H1 (cell line): ENCODE results near the gene UMAD1. TPM values are rescaled to one million over a fixed set of nuclear protein-coding genes. Genes with fewer than 3 reads are reported as not detected.

Experiments
- CTCF ChIA-PET: fragments of 300-600 bp; sonication (Branson Sonifier 250); formaldehyde crosslinking; loops from one replicate; lab custom pipeline; 2021; ENCODE audit not compliant: partially characterized antibody; lab: Charles Lee
- POLR2A ChIA-PET: fragments of 300-600 bp; sonication (Branson Sonifier 250); formaldehyde crosslinking; loops from one replicate; lab custom pipeline; 2021; ENCODE audit warnings: inconsistent platforms; ENCODE audit not compliant: partially characterized antibody; lab: Charles Lee
- DNase-seq, 2 experiments: peaks; one replicate each; pipeline versions ENCODE4 v3.0.0 to v3.0.0-alpha.2; 2010 to 2022; ENCODE audit warnings: low spot score in 2 of 2, low read depth in 1 of 2, mixed read lengths in 1 of 2
- FAIRE-seq: peaks from 2 replicates; lab custom pipeline; 2011; peaks lifted over from hg19 to GRCh38; lab: Jason Lieb, UNC
- H2AFZ ChIP-seq: 2 replicates; pipeline ENCODE4 v1.8.1; 2012; ENCODE audit warnings: low read length, inconsistent platforms
- H2AK5ac ChIP-seq: 2 replicates; pipeline ENCODE4 v1.6.1; 2013; ENCODE audit warnings: low read depth, low read length
- H2BK120ac ChIP-seq: replicated peaks from 2 replicates; pipeline ENCODE3; 2013; ENCODE audit warnings: low read depth, low read length, inconsistent platforms
- H2BK12ac ChIP-seq: 2 replicates; pipeline ENCODE4 v1.6.1; 2013; ENCODE audit warnings: low read depth, low read length
- H2BK15ac ChIP-seq: 2 replicates; pipeline ENCODE4 v1.6.1; 2013; ENCODE audit warnings: low read length
- H2BK20ac ChIP-seq: 2 replicates; pipeline ENCODE4 v1.6.1; 2013; ENCODE audit warnings: low read length
- H2BK5ac ChIP-seq: 2 replicates; pipeline ENCODE4 v1.6.1; 2013; ENCODE audit warnings: low read depth, low read length
- H3K14ac ChIP-seq: 2 replicates; pipeline ENCODE4 v1.6.1; 2013; ENCODE audit warnings: inconsistent platforms; ENCODE audit not compliant: insufficient read length
- H3K18ac ChIP-seq: 2 replicates; pipeline ENCODE4 v1.6.1; 2013; ENCODE audit warnings: low read length; ENCODE audit errors: extremely low read depth
- H3K23ac ChIP-seq: 2 replicates; pipeline ENCODE4 v1.6.1; 2013; ENCODE audit warnings: inconsistent platforms; ENCODE audit not compliant: insufficient read length
- H3K23me2 ChIP-seq: 2 replicates; pipeline ENCODE4 v1.6.1; 2013; ENCODE audit warnings: low read depth, low read length
- H3K27ac ChIP-seq: 2 replicates; pipeline ENCODE4 v1.6.1; 2011; ENCODE audit warnings: low read depth, low read length, inconsistent platforms
- H3K27me3 ChIP-seq, 4 experiments: replicated peaks in 1 of 4; 1 replicate in 1 of 4; 2 replicates in 3 of 4; pipeline versions ENCODE4 v1.6.1 to v1.8.1; 2011 to 2013; ENCODE audit warnings: low read length in 3 of 4, mild to moderate bottlenecking in 3 of 4, inconsistent platforms in 2 of 4, mixed read lengths in 2 of 4, moderate library complexity in 1 of 4; ENCODE audit not compliant: control insufficient read depth in 3 of 4, insufficient read depth in 3 of 4; ENCODE audit errors: extremely low read depth in 1 of 4
- H3K36me3 ChIP-seq, 4 experiments: 2 replicates each; pipeline versions ENCODE4 v1.6.1 to v1.8.1; 2011 to 2013; ENCODE audit warnings: mild to moderate bottlenecking in 4 of 4, low read length in 3 of 4, moderate library complexity in 2 of 4, control low read depth in 1 of 4, inconsistent platforms in 1 of 4; ENCODE audit not compliant: insufficient read depth in 4 of 4, control insufficient read depth in 2 of 4
- H3K4ac ChIP-seq: replicated peaks from 2 replicates; pipeline ENCODE3; 2013; ENCODE audit warnings: low read length, low read depth, mixed read lengths, inconsistent platforms; ENCODE audit not compliant: insufficient read length
- H3K4me1 ChIP-seq, 4 experiments: replicated peaks in 1 of 4; 1 replicate in 1 of 4; 2 replicates in 3 of 4; pipeline versions ENCODE4 v1.6.1 to v1.8.1; 2011 to 2013; ENCODE audit warnings: low read length in 3 of 4, inconsistent platforms in 2 of 4, mixed read lengths in 1 of 4; ENCODE audit not compliant: insufficient read depth in 4 of 4, control insufficient read depth in 3 of 4
- H3K4me2 ChIP-seq, 2 experiments: 2 replicates each; pipeline versions ENCODE4 v1.6.1 to v1.8.1; 2011 to 2013; ENCODE audit warnings: low read depth in 2 of 2, low read length in 2 of 2, control low read depth in 1 of 2, inconsistent platforms in 1 of 2, mild to moderate bottlenecking in 1 of 2; ENCODE audit not compliant: insufficient read depth in 1 of 2
- H3K4me3 ChIP-seq, 4 experiments: fragments of 200-600, 300-600 bp in 1 of 4; sonication (generic), shearing (Covaris generic), sonication (Bioruptor Twin) in 1 of 4; 2 replicates each; pipeline versions ENCODE4 v1.5.1 to v1.8.1; 2011 to 2016; ENCODE audit warnings: low read length in 4 of 4, low read depth in 3 of 4, control low read depth in 2 of 4, inconsistent platforms in 2 of 4, mild to moderate bottlenecking in 2 of 4, mixed read lengths in 1 of 4, moderate library complexity in 1 of 4; ENCODE audit not compliant: insufficient read depth in 2 of 4; ENCODE audit errors: extremely low read depth in 1 of 4
- H3K56ac ChIP-seq: replicated peaks from 2 replicates; pipeline ENCODE3; 2013; ENCODE audit warnings: low read depth, mild to moderate bottlenecking, mixed read lengths, low read length, inconsistent platforms; ENCODE audit not compliant: insufficient read length
- H3K79me1 ChIP-seq: 2 replicates; pipeline ENCODE4 v1.6.1; 2013; ENCODE audit warnings: low read depth, low read length, control low read depth
- H3K79me2 ChIP-seq, 2 experiments: 2 replicates each; pipeline versions ENCODE4 v1.6.1 to v1.8.1; 2012 to 2013; ENCODE audit warnings: low read length in 2 of 2, mild to moderate bottlenecking in 2 of 2, inconsistent platforms in 1 of 2; ENCODE audit not compliant: insufficient read depth in 2 of 2, control insufficient read depth in 1 of 2
- H3K9ac ChIP-seq, 4 experiments: replicated peaks in 1 of 4; 1 replicate in 1 of 4; 2 replicates in 3 of 4; pipeline versions ENCODE4 v1.6.1 to v1.8.1; 2011 to 2013; ENCODE audit warnings: low read depth in 3 of 4, low read length in 3 of 4, control low read depth in 2 of 4, mild to moderate bottlenecking in 2 of 4, moderate library complexity in 2 of 4, inconsistent platforms in 1 of 4; ENCODE audit errors: extremely low read depth in 1 of 4
- H3K9me3 ChIP-seq, 2 experiments: 2 replicates each; pipeline versions ENCODE4 v1.6.1 to v1.8.1; 2012 to 2013; ENCODE audit warnings: mild to moderate bottlenecking in 2 of 2, moderate library complexity in 2 of 2, control low read depth in 1 of 2, inconsistent platforms in 1 of 2, low read depth in 1 of 2, low read length in 1 of 2, mixed read lengths in 1 of 2; ENCODE audit not compliant: insufficient read depth in 2 of 2
- H4K20me1 ChIP-seq, 2 experiments: replicated peaks in 1 of 2; 2 replicates each; pipeline versions ENCODE3 to v1.8.1; 2011 to 2013; ENCODE audit warnings: inconsistent platforms in 2 of 2, low read length in 2 of 2, mild to moderate bottlenecking in 1 of 2; ENCODE audit not compliant: insufficient read depth in 2 of 2, control insufficient read depth in 1 of 2
- H4K5ac ChIP-seq: 2 replicates; pipeline ENCODE4 v1.6.1; 2013; ENCODE audit warnings: low read length, low read depth, mixed read lengths, inconsistent platforms; ENCODE audit not compliant: insufficient read length
- H4K8ac ChIP-seq: 2 replicates; pipeline ENCODE4 v1.8.0; 2013; ENCODE audit warnings: mild to moderate bottlenecking, moderate library complexity, low read length, inconsistent platforms; ENCODE audit not compliant: insufficient read depth; ENCODE audit errors: extremely low read depth
- H4K91ac ChIP-seq: replicated peaks from 2 replicates; pipeline ENCODE3; 2013; ENCODE audit warnings: low read length, mixed read lengths, inconsistent platforms; ENCODE audit not compliant: insufficient read length
- WGBS, 2 experiments: shearing (Covaris generic) in 1 of 2; methylation state at CpG; one replicate each; pipeline versions ENCODE4 v1.1.6 to v1.1.7; 2013 to 2015; ENCODE audit warnings: low lambda C conversion rate in 2 of 2, mixed read lengths in 2 of 2, inconsistent platforms in 1 of 2, low coverage in 1 of 2, missing lambda C conversion rate in 1 of 2; ENCODE audit not compliant: insufficient replicate concordance in 2 of 2, insufficient coverage in 1 of 2, insufficient read length in 1 of 2; ENCODE audit errors: extremely low coverage in 1 of 2, missing lambda C conversion rate in 1 of 2; 5-methylcytosine and 5-hydroxymethylcytosine counted together
- polyA plus RNA-seq, 7 experiments: library from polyadenylated mRNA; depleted of rRNA in 3 of 7; stranded (reverse) in 5 of 7; unstranded in 2 of 7; fragments of >200 nt in 5 of 7; fragments of 200-250 nt in 2 of 7; gene quantifications; 1 replicate in 5 of 7; 2 replicates in 1 of 7; 4 replicates in 1 of 7; pipeline versions ENCODE4 v1.2.1 to v1.2.3, GENCODE V29; 2011 to 2013; ENCODE audit warnings: missing spikeins in 2 of 7, mixed read lengths in 2 of 7
- total RNA-seq: library from RNA; stranded (reverse); fragmentation: NEBNext Ultra II Directional; extraction: Animal tissue kit (Norgen Biotek cat#: 25700); gene quantifications from 2 replicates; pipeline ENCODE4 v1.2.1, GENCODE V29; 2021

The UMAD1 gene
- total and polyA plus RNA-seq, 2 of the 8 experiments (the other 6 are each of a cell fraction or from before 2014, with no cell fraction given): 10.4 to 12.3 TPM

- H3K9me3 ChIP-seq: no peaks in the 10 kb centered on the region
- no peaks in the 10 kb centered on the region for H3K27me3 ChIP-seq
- no peak overlapping the region for H3K4ac ChIP-seq
- H4K20me1 ChIP-seq: no peaks in the 10 kb centered on the region
- H3K18ac ChIP-seq: no peak overlapping the region
- peaks cover 0 to 11% of the 10 kb centered on the region in 2 experiments; a peak in 3 of 4 replicates for H3K79me2 ChIP-seq
- H4K8ac ChIP-seq: no peak overlapping the region
- H3K9ac ChIP-seq: no peak overlapping the region
- no peak overlapping the region for H3K27ac ChIP-seq
- H3K4me3 ChIP-seq: no peak overlapping the region
- 88% methylated on average over 1 of the region's 1 CpG; no CpG with 5 or more reads in 1 of the 2 experiments for WGBS, 2 experiments
- no peak overlapping the region for H4K5ac ChIP-seq
- DNase-seq (no peak), FAIRE-seq (no peak)
- no peak overlapping the region for H4K91ac ChIP-seq
- ChIA-PET POLR2A (no interaction called here), CTCF (interaction anchor here (0.9 to 2.9 kb wide), 14 partner anchors 9 to 561 kb away, joined by 3 to 12 read pairs (median 3); partner anchors contain the start of gene UMAD1)
- no peak overlapping the region for H2BK120ac ChIP-seq
- no peak overlapping the region for H2AFZ ChIP-seq
- no peak overlapping the region for H3K23ac ChIP-seq
- H2BK15ac ChIP-seq: no peak overlapping the region
- no peak overlapping the region for H2AK5ac ChIP-seq
- H3K79me1 ChIP-seq: no peaks in the 10 kb centered on the region; the same call in 1 of the 2 replicates
- H2BK20ac ChIP-seq: no peak overlapping the region
- H2BK12ac ChIP-seq: no peak overlapping the region
- no peaks in the 10 kb centered on the region for H3K36me3 ChIP-seq
- peaks cover 0 to 3% (median under 1%) of the 10 kb centered on the region in 4 experiments; a peak in 1 of 7 replicates for H3K4me1 ChIP-seq
- H3K23me2 ChIP-seq: no peaks in the 10 kb centered on the region
- H3K4me2 ChIP-seq: no peak overlapping the region
- no peak overlapping the region for H2BK5ac ChIP-seq
- H3K56ac ChIP-seq: no peak overlapping the region
- H3K14ac ChIP-seq: no peak overlapping the region
Measured at GRCh38 chr7:7652798-7653540, 12.4 kb downstream of the UMAD1 start.
